Osteocyte (in vitro differentiated cells): ENCODE results near the gene ITGA6. TPM values are rescaled to one million over a fixed set of nuclear protein-coding genes. Genes with fewer than 3 reads are reported as not detected.

Experiments used
- DNase-seq: peaks from one replicate; pipeline ENCODE4 v3.0.0; 2021; ENCODE audit warnings: mixed read lengths; ENCODE audit not compliant: unreplicated experiment; ENCODE audit errors: extremely low spot score
- H3K27ac Mint-ChIP-seq: one replicate; pipeline ENCODE4 v1.8.0; 2021; ENCODE audit warnings: mild to moderate bottlenecking, mixed read lengths; ENCODE audit not compliant: unreplicated experiment
- H3K27me3 Mint-ChIP-seq: one replicate; pipeline ENCODE4 v1.8.0; 2021; ENCODE audit warnings: mixed read lengths; ENCODE audit not compliant: unreplicated experiment
- H3K36me3 Mint-ChIP-seq: one replicate; pipeline ENCODE4 v1.8.0; 2021; ENCODE audit warnings: mixed read lengths; ENCODE audit not compliant: unreplicated experiment
- H3K4me1 Mint-ChIP-seq: one replicate; pipeline ENCODE4 v1.8.0; 2021; ENCODE audit warnings: mixed read lengths; ENCODE audit not compliant: unreplicated experiment
- H3K4me3 Mint-ChIP-seq: one replicate; pipeline ENCODE4 v1.8.0; 2021; ENCODE audit warnings: mild to moderate bottlenecking, moderate library complexity, mixed read lengths; ENCODE audit not compliant: unreplicated experiment
- H3K9me3 Mint-ChIP-seq: one replicate; pipeline ENCODE4 v1.8.0; 2021; ENCODE audit warnings: mixed read lengths; ENCODE audit not compliant: unreplicated experiment
- total RNA-seq: library from RNA; stranded (reverse); gene quantifications from 2 replicates; pipeline ENCODE4 v1.2.1, GENCODE V29; 2021
- TF ChIP-seq, protein P1 (sequence below): fragments of 200-600 bp; sonication (generic); IDR thresholded peaks from 2 replicates; pipeline ENCODE4 v1.5.0; 2021; ENCODE audit warnings: antibody characterized with exemption, mild to moderate bottlenecking, moderate library complexity

The ITGA6 gene
- total RNA-seq, 1 donor from 2014 or later = 4.2 TPM

DNA sequence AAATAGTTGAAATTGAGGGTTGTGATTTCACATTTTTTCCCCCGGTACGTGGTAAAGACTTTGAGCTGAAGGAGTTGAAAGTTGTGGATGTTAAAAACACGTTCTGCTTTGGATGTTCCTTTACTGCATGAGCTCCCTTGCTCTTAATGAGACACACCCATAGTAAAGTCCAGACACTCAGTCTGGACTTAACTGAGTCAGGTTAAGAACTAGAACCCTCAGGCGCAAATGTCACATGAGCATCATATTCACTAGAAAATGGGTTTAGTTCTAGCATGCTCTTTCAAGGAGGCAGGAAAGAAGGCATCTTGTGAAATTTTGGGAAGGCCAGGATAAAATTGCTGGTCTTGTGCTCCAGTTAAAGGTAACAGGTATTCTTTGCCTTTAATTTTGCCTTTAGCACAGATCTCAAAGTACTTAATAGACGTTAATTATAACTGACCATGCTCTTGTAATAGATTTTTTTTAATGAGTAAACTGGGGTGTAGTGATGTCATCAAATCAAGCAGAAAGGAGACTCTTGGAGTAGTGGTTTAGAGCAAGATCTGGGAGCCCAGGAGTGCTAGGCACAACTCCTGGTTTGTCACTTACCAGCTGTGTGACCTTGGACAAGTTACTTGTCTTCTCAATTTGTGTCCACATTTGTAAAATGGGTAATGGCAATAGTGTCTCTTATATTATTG is 20.6 kb downstream of the ITGA6 start:
- Mint-ChIP-seq H3K4me1 (peaks cover 1% of the 10 kb centered on the region), H3K36me3 (no peaks in the 10 kb centered on the region), H3K27ac (no peak overlapping the region), H3K27me3 (no peaks in the 10 kb centered on the region), H3K9me3 (no peaks in the 10 kb centered on the region), H3K4me3 (no peak overlapping the region)
- TF ChIP-seq, protein P1, sequence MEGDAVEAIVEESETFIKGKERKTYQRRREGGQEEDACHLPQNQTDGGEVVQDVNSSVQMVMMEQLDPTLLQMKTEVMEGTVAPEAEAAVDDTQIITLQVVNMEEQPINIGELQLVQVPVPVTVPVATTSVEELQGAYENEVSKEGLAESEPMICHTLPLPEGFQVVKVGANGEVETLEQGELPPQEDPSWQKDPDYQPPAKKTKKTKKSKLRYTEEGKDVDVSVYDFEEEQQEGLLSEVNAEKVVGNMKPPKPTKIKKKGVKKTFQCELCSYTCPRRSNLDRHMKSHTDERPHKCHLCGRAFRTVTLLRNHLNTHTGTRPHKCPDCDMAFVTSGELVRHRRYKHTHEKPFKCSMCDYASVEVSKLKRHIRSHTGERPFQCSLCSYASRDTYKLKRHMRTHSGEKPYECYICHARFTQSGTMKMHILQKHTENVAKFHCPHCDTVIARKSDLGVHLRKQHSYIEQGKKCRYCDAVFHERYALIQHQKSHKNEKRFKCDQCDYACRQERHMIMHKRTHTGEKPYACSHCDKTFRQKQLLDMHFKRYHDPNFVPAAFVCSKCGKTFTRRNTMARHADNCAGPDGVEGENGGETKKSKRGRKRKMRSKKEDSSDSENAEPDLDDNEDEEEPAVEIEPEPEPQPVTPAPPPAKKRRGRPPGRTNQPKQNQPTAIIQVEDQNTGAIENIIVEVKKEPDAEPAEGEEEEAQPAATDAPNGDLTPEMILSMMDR = no peak
- DNase-seq = no peak

DNA sequence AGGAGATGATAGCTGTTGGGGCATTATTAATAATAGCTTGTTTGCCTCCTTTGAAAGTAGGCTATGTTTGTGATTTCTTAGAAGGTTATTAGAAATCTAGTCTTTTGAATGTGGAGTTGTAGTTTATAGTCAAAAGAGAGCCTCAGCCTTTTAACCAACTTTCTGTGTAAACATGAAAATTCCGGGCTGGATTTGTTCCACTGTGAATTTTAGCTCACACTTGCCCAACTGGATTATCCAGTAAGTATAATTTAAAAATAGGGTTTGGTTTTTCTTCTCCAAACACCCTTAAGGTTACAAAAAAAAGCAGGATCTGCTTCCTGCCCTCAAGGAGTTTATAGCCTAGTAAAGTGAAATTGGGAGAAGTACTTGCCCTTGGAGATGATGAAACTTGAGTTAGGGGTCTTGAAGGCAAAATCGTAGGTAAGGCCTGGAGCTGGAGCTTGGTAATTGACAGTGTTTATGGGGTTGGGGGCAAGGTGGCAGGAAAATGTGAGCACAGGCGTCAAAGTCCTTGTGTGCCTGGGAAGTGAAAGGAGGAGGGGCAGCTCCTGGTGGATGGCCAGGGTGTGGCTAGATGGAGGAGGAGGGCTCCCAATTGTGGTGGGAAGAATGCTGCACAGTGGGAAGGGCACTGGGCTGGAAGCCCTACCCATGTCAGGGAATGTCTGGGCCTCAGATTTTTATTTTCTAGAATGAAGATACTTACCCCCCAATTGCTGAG is 21.3 kb downstream of the ITGA6 start:
- no peak for DNase-seq
- no peaks in the 10 kb centered on the region for H3K27me3 Mint-ChIP-seq
- H3K9me3 Mint-ChIP-seq = no peaks in the 10 kb centered on the region
- peaks cover 1% of the 10 kb centered on the region for H3K4me1 Mint-ChIP-seq
- H3K36me3 Mint-ChIP-seq = no peaks in the 10 kb centered on the region
- H3K4me3 Mint-ChIP-seq = no peak overlapping the region
- TF ChIP-seq, protein P1 = no peak
- H3K27ac Mint-ChIP-seq = no peak overlapping the region

DNA sequence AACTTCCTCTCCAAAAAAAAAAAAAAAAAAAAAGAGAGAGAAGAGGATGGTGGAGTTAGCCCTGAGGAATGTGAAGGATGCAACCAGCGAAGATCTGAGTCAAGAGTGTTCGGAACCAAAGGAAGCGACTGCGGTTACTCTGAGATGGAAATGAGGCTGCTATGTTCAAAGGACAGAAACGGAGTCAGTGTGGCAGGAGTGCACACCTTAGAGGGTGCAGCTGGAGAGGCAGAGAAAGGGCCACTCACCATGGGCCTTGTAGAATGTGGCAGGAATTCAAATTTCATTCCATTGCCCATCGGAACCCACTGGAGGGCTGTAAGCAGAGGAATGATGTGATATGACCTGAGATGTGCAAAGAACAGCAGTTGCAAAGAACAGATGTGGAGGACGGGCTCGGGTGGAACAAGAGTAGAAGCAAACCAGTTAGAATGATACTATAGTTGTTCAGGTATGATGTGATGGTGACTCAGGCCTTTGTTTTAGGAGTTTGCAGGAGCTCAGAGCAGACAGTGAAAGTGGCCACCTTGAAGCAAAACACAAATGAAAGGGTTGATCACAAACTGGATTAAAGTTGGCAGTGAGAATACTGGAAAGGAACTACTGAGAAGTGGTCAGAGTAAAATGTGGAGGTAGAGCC is 22.6 kb downstream of the ITGA6 start:
- TF ChIP-seq, protein P1 = no peak
- no peak for DNase-seq
- peaks cover 1% of the 10 kb centered on the region for H3K4me1 Mint-ChIP-seq

DNA sequence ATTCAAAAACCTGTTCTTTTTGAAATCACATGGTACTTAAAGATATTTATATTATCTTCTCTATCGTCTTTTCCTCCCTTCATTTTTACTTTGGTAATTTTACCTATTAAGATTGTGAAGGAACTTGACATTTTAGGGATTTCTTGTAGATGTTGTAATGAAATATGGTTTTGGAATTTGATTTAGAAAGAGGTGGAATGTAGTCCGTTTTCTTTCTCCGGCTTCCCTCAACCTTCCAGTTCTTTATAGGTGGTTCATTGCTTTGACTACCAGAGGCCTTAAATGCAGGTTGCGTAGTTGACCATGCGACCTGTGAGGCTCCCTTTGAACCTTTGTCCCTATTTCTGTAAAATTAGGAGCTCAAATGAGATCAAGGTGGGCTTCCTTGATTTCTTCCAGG is 24.5 kb downstream of the ITGA6 start:
- Mint-ChIP-seq H3K27ac (no peak overlapping the region), H3K9me3 (no peaks in the 10 kb centered on the region)
- TF ChIP-seq, protein P1 = no peak

More for the DNA sequence above, 22.6 kb downstream of the ITGA6 start:
- Mint-ChIP-seq H3K36me3 (no peaks in the 10 kb centered on the region), H3K9me3 (no peaks in the 10 kb centered on the region), H3K4me3 (no peak overlapping the region), H3K27ac (no peak overlapping the region), H3K27me3 (no peaks in the 10 kb centered on the region)

DNA sequence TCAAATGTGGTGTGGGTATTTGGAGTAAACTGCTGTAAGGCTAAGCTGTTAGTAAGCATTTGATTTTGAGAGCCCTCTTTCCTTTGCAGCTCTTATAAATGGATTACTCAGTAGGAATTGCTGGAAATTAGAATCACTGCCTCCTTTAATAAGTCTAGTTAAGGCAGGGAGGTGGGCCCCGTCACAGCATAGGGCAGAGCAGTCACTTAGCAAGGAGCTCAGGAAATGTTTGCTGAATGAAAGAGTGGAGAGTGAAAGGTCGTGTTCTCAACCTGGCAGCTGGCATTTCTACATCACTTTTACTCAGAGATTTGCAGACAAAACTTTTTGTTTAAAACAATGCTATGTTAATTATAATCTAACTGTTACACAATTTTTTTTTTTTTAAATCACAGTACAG is 25.5 kb downstream of the ITGA6 start:
- no peak for DNase-seq
- Mint-ChIP-seq H3K27ac (no peak overlapping the region), H3K27me3 (no peaks in the 10 kb centered on the region), H3K4me3 (no peak overlapping the region), H3K4me1 (no peaks in the 10 kb centered on the region), H3K9me3 (no peaks in the 10 kb centered on the region), H3K36me3 (no peaks in the 10 kb centered on the region)
- TF ChIP-seq, protein P1 = no peak

More for the DNA sequence above, 24.5 kb downstream of the ITGA6 start:
- no peak overlapping the region for H3K4me3 Mint-ChIP-seq
- no peaks in the 10 kb centered on the region for H3K4me1 Mint-ChIP-seq
- no peaks in the 10 kb centered on the region for H3K36me3 Mint-ChIP-seq
- no peak for DNase-seq
- H3K27me3 Mint-ChIP-seq = no peaks in the 10 kb centered on the region
